ENCODE results near the gene TOR1B.
A peak's percentile ranks its signal among the peaks of the same experiment; 100 is the strongest.
"Not testable (repeated sequence)": the region's sequence is repeated elsewhere in the genome, so short reads cannot be mapped to it uniquely, and the experiment has no call there.

Gene TOR1B

GRCh38 chr9:129770741-129771140, 32.2 kb upstream of the TOR1B start:
- TF ChIP-seq CTCF (IDR thresholded peaks at IDR 0.05; ENCODE audit: insufficient read depth, low read depth, low read length, missing control alignments), result no peak

GRCh38 chr9:129773262-129774048, 29.5 kb upstream of the TOR1B start:
- no peak overlapping the region for H3K4me3 ChIP-seq (ENCODE audit: low read length)

More at GRCh38 chr9:129770741-129771140, 32.2 kb upstream of the TOR1B start:
- H3K4me3 ChIP-seq (ENCODE audit: low read length), result no peak overlapping the region
- no peak for DNase-seq (ENCODE audit: low read depth)

GRCh38 chr9:129774791-129775447, 28.1 kb upstream of the TOR1B start:
- H3K4me3 ChIP-seq (ENCODE audit: low read length), result no peak overlapping the region
- DNase-seq (ENCODE audit: low read depth), result no peak
- TF ChIP-seq CTCF (IDR thresholded peaks at IDR 0.05; ENCODE audit: insufficient read depth, low read depth, low read length, missing control alignments), result no peak

More at GRCh38 chr9:129773262-129774048, 29.5 kb upstream of the TOR1B start:
- peak; percentile 86 for DNase-seq (ENCODE audit: low read depth)
- no peak for TF ChIP-seq CTCF (IDR thresholded peaks at IDR 0.05; ENCODE audit: insufficient read depth, low read depth, low read length, missing control alignments)

- no peak for TF ChIP-seq CTCF (IDR thresholded peaks at IDR 0.05; ENCODE audit: insufficient read depth, low read depth, low read length, missing control alignments)
- DNase-seq (ENCODE audit: low read depth), result no peak
- H3K4me3 ChIP-seq (ENCODE audit: low read length), result no peak overlapping the region
These were observed 27.6 kb upstream of the TOR1B start for GRCh38 chr9:129775448-129775798.

GRCh38 chr9:129776096-129776495, 26.9 kb upstream of the TOR1B start:
- not testable (repeated sequence) for H3K4me3 ChIP-seq (ENCODE audit: low read length); DNase-seq (ENCODE audit: low read depth)

- no peak for TF ChIP-seq CTCF (IDR thresholded peaks at IDR 0.05; ENCODE audit: insufficient read depth, low read depth, low read length, missing control alignments)
- no peak overlapping the region for H3K4me3 ChIP-seq (ENCODE audit: low read length)
- no peak for DNase-seq (ENCODE audit: low read depth)
These were observed 26.4 kb upstream of the TOR1B start for GRCh38 chr9:129776566-129776937.

- no peak for TF ChIP-seq CTCF (IDR thresholded peaks at IDR 0.05; ENCODE audit: insufficient read depth, low read depth, low read length, missing control alignments)
- no peak overlapping the region for H3K4me3 ChIP-seq (ENCODE audit: low read length)
- DNase-seq (ENCODE audit: low read depth), result peak; percentile 98
These were observed 25.8 kb upstream of the TOR1B start for GRCh38 chr9:129776938-129777768.

Data from epithelial cell of esophagus (primary cell).